Measurements from ENCODE around the gene NDUFB1.

GRCh38 chr14:92122351-92122677, 808 bp upstream of the NDUFB1 start:
- TF ChIP-seq CTCF (IDR thresholded peaks at IDR 0.05), result no peak
- TF ChIP-seq POLR2A (IDR thresholded peaks at IDR 0.05), result no peak
